Rectal smooth muscle tissue (tissue), 1 donor: ENCODE results near the gene DNAJB6.

Source experiments
- H3K27ac ChIP-seq: one replicate; pipeline ENCODE4 v1.7.0; 2013; ENCODE audit warnings: low read depth, low read length, inconsistent platforms
- H3K27me3 ChIP-seq: one replicate; pipeline ENCODE4 v1.7.0; 2013; ENCODE audit warnings: low read length; ENCODE audit not compliant: control insufficient read depth, insufficient read depth
- H3K36me3 ChIP-seq: one replicate; pipeline ENCODE4 v1.7.0; 2013; ENCODE audit warnings: low read length; ENCODE audit not compliant: control insufficient read depth, insufficient read depth
- H3K4me1 ChIP-seq: one replicate; pipeline ENCODE4 v1.7.0; 2013; ENCODE audit warnings: low read length; ENCODE audit not compliant: control insufficient read depth, insufficient read depth
- H3K4me3 ChIP-seq: one replicate; pipeline ENCODE4 v1.7.0; 2013; ENCODE audit warnings: low read length
- H3K9ac ChIP-seq: one replicate; pipeline ENCODE4 v1.7.0; 2013; ENCODE audit warnings: low read length

The DNAJB6 gene

GRCh38 chr7:157359581-157359980 lies 22.8 kb downstream of the DNAJB6 start:
- Histone ChIP-seq H3K27me3 (no peaks in the 10 kb centered on the region), H3K27ac (no peak overlapping the region), H3K9ac (no peak overlapping the region), H3K4me1 (peaks cover 11% of the 10 kb centered on the region), H3K4me3 (no peak overlapping the region), H3K36me3 (peaks cover 10% of the 10 kb centered on the region)

DNA sequence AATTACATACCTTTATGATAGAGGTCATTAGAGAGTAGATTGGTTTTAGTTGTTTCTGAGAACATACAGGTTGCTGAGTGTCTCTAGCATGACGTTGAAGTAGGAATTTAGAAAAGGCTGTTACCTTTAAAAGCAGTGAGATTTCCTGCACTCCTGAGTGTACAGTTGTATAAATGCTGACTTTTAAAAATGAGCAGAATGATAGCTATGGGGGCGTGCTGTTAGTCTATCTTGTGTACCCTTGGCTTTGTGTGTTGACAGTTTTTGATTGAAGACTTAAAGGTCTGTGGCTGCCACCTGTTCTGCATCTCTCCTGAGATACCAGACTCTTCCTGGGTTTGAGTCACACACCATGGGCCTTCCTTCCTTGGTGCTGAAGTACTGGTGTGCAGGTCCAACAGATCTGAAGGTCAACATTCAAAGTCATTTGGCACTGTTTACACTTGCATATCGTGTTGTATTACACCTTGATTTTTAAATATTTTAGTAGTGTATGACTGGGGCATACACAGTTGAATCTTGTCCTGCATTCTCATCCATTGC lies 23.8 kb downstream of the DNAJB6 start:
- Histone ChIP-seq H3K27me3 (no peaks in the 10 kb centered on the region), H3K36me3 (peaks cover 12% of the 10 kb centered on the region), H3K4me3 (no peak overlapping the region), H3K4me1 (peaks cover 9% of the 10 kb centered on the region), H3K9ac (no peak overlapping the region), H3K27ac (no peak overlapping the region)

DNA sequence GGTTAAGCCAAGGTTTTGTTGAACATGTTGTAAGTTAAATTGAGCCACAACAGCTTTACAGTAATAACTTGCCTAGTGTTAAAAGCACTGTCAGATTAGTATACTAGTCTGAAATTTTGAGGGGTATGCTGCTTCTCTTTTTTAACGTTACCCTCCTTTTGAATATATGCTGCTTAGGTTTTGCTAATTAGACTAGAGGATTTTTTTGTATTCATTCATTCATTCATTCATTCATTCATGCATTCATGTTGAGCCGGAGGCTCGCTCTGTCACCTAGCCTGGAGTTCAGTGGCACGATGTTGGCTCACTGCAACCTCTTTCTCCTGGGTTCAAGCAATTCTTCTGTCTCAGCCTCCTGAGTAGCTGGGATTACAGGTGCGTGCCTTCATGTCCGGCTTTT lies 24.7 kb downstream of the DNAJB6 start:
- no peak overlapping the region for H3K27ac ChIP-seq
- H3K4me3 ChIP-seq, result no peak overlapping the region
- H3K4me1 ChIP-seq, result no peaks in the 10 kb centered on the region
- H3K27me3 ChIP-seq, result no peaks in the 10 kb centered on the region
- no peak overlapping the region for H3K9ac ChIP-seq
- H3K36me3 ChIP-seq, result peaks cover 16% of the 10 kb centered on the region

DNA sequence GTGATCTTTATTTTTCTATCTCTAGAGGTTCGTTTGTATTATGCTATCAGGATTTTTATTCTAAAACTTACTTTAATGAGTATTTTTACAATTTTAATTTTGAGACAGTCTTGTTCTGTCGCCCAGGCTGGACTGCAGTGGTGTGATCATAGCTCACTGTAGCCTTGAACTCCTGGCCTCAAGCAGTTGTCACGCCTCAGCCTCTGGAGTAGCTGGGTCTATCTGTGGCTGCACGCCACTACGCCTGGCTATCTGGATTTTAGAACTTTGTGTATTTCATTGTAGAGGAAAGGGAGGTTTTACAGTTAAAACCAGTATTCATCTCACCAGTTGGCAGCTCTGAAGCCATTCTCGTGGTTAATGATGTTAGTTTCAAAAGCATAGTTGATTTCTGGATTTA lies 25.9 kb downstream of the DNAJB6 start:
- H3K27ac ChIP-seq, result no peak overlapping the region
- no peaks in the 10 kb centered on the region for H3K27me3 ChIP-seq
- no peak overlapping the region for H3K9ac ChIP-seq
- no peaks in the 10 kb centered on the region for H3K4me1 ChIP-seq
- H3K4me3 ChIP-seq, result no peak overlapping the region
- H3K36me3 ChIP-seq, result peaks cover 25% of the 10 kb centered on the region

- Histone ChIP-seq H3K36me3 (peaks cover 44% of the 10 kb centered on the region), H3K27ac (no peak overlapping the region), H3K27me3 (no peaks in the 10 kb centered on the region), H3K4me3 (no peak overlapping the region), H3K4me1 (no peaks in the 10 kb centered on the region), H3K9ac (no peak overlapping the region)
Measured at GRCh38 chr7:157366722-157367121, 29.9 kb downstream of the DNAJB6 start.

- no peak overlapping the region for H3K9ac ChIP-seq
- H3K36me3 ChIP-seq, result peaks cover 45% of the 10 kb centered on the region
- H3K27me3 ChIP-seq, result no peaks in the 10 kb centered on the region
- H3K4me1 ChIP-seq, result no peaks in the 10 kb centered on the region
- no peak overlapping the region for H3K27ac ChIP-seq
- no peak overlapping the region for H3K4me3 ChIP-seq
Measured at GRCh38 chr7:157368955-157369354, 32.2 kb downstream of the DNAJB6 start.

- H3K27me3 ChIP-seq, result no peaks in the 10 kb centered on the region
- no peak overlapping the region for H3K27ac ChIP-seq
- no peak overlapping the region for H3K4me3 ChIP-seq
- peaks cover 42% of the 10 kb centered on the region for H3K36me3 ChIP-seq
- no peak overlapping the region for H3K9ac ChIP-seq
- H3K4me1 ChIP-seq, result no peaks in the 10 kb centered on the region
Measured at GRCh38 chr7:157370742-157371141, 33.9 kb downstream of the DNAJB6 start.

GRCh38 chr7:157371296-157371695 lies 34.5 kb downstream of the DNAJB6 start:
- Histone ChIP-seq H3K27ac (no peak overlapping the region), H3K9ac (no peak overlapping the region), H3K4me1 (no peaks in the 10 kb centered on the region), H3K4me3 (no peak overlapping the region), H3K36me3 (peaks cover 39% of the 10 kb centered on the region), H3K27me3 (no peaks in the 10 kb centered on the region)

GRCh38 chr7:157372300-157373232 lies 35.8 kb downstream of the DNAJB6 start:
- Histone ChIP-seq H3K27ac (no peak overlapping the region), H3K27me3 (no peaks in the 10 kb centered on the region), H3K4me3 (no peak overlapping the region), H3K36me3 (peaks cover 31% of the 10 kb centered on the region), H3K9ac (no peak overlapping the region), H3K4me1 (no peaks in the 10 kb centered on the region)

DNA sequence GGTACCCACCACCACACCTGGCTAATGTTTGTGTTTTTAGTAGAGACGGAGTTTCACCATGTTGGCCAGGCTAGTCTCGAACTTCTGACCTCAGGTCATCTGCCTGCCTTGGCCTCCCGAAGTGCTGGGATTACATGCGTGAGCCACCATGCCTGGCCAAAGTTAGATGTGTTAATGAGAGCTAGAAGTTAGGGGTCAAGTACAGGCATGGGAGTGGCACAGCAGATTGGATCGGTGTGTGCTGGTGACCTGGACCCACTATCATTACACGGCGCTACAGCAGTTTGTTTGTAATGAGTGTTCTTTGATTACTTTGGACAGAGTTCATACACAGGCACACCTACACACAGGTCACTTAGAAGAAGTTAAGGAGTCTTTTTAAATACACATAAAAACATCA lies 36.7 kb downstream of the DNAJB6 start:
- H3K36me3 ChIP-seq, result peaks cover 22% of the 10 kb centered on the region
- H3K27ac ChIP-seq, result no peak overlapping the region
- H3K9ac ChIP-seq, result no peak overlapping the region
- H3K27me3 ChIP-seq, result no peaks in the 10 kb centered on the region
- no peaks in the 10 kb centered on the region for H3K4me1 ChIP-seq
- H3K4me3 ChIP-seq, result no peak overlapping the region

GRCh38 chr7:157375410-157375809 lies 38.6 kb downstream of the DNAJB6 start:
- no peaks in the 10 kb centered on the region for H3K4me1 ChIP-seq
- no peak overlapping the region for H3K4me3 ChIP-seq
- H3K9ac ChIP-seq, result no peak overlapping the region
- peaks cover 14% of the 10 kb centered on the region for H3K36me3 ChIP-seq
- no peaks in the 10 kb centered on the region for H3K27me3 ChIP-seq
- no peak overlapping the region for H3K27ac ChIP-seq

DNA sequence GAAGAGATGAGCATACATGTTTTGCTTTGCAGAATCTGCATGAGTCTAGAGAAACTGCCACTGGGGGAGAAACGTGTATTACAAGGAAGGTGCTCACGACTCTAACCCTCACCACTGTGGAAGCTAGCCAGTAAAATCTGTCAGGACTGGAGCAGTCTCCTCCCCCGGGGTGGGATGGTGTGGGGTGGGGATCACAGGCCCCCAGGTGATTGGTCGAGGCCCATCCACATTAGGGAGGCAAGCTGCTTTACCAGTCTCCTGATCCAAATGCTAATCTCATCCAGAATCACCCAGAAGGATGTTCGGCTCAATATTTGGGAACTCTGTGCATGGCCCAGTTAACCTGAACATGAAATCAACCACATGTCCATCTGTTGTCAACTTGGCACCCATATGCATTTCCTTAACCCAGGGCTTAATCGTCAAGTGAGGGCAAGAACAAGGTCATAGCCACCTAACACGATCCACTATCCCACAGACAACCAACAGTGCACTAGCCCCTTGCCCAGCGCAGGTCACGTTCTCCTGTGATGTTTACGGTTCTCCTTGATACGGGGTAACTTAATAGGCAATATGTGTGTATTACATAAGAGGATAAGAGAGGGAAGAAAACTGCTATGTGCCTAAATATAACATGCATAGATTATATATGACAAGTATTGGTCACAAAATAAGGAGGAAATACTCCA lies 40.8 kb downstream of the DNAJB6 start:
- no peak overlapping the region for H3K9ac ChIP-seq

More for the DNA sequence above, 40.8 kb downstream of the DNAJB6 start:
- Histone ChIP-seq H3K4me3 (no peak overlapping the region), H3K4me1 (no peaks in the 10 kb centered on the region), H3K36me3 (peaks cover 5% of the 10 kb centered on the region), H3K27me3 (no peaks in the 10 kb centered on the region), H3K27ac (no peak overlapping the region)
